ENCODE measurements around the gene FAT2.

FAT2 gene

DNA sequence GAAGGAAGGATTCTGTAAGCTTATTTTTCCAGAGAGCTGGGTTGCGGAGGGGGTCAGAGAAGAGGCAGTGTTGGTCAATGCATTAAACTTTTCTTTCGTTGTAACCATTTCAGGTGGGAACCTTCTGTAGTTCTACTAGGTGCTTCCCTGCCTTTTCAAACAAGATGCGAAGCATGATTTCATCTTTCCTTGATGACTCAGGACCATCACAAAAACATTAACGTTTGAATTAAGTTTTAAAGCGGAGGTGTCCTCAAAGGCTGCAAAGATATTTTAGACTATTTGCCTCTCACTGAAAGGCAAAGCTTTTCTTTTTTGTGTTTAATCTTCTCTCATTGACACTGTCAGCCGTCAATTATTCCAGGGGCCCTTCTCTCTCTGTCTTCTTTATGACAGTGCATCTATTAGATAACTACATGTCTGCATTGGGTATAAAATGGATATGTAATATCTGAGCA, 26.3 kb upstream of the FAT2 start:
- TF ChIP-seq GABPA (IDR thresholded peaks at IDR 0.05; ENCODE audit: low read depth) = no peak
- no peak for TF ChIP-seq POLR2AphosphoS5 (IDR thresholded peaks at IDR 0.05; ENCODE audit: low read depth)
- TF ChIP-seq, protein P1, sequence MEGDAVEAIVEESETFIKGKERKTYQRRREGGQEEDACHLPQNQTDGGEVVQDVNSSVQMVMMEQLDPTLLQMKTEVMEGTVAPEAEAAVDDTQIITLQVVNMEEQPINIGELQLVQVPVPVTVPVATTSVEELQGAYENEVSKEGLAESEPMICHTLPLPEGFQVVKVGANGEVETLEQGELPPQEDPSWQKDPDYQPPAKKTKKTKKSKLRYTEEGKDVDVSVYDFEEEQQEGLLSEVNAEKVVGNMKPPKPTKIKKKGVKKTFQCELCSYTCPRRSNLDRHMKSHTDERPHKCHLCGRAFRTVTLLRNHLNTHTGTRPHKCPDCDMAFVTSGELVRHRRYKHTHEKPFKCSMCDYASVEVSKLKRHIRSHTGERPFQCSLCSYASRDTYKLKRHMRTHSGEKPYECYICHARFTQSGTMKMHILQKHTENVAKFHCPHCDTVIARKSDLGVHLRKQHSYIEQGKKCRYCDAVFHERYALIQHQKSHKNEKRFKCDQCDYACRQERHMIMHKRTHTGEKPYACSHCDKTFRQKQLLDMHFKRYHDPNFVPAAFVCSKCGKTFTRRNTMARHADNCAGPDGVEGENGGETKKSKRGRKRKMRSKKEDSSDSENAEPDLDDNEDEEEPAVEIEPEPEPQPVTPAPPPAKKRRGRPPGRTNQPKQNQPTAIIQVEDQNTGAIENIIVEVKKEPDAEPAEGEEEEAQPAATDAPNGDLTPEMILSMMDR (IDR thresholded peaks at IDR 0.05; ENCODE audit: insufficient read depth, low read length) = no peak
- no peak overlapping the region for H3K4me3 ChIP-seq (replicated peaks; ENCODE audit: insufficient read depth, low read length)
- no peak for DNase-seq (ENCODE audit: low read depth in 1 of 2, low spot score in 1 of 2)
- no peak overlapping the region for H3K27ac ChIP-seq (replicated peaks)
- no peaks in the 10 kb centered on the region for H3K27me3 ChIP-seq (ENCODE audit: insufficient read depth, poor library complexity, severe bottlenecking)

DNA sequence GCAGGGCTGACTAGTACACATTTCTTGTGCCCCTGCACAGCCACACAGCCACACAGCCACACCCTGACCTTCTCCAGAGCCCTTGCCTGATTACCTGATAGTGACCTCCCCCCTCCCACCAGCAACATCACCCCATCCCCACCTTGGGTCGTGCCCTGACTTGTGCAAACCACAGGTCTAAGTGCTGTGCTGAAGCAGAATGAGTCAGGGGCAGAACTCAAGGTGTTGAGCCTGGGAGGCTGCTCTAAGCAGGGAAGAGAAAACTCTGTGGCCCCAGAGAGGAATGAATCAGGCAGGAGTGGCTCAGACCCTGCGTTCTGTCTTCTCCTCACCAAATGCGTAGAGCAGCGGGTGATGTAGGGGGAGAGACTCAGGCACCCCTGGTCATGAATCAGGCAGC, 24.3 kb upstream of the FAT2 start:
- TF ChIP-seq, protein P2, sequence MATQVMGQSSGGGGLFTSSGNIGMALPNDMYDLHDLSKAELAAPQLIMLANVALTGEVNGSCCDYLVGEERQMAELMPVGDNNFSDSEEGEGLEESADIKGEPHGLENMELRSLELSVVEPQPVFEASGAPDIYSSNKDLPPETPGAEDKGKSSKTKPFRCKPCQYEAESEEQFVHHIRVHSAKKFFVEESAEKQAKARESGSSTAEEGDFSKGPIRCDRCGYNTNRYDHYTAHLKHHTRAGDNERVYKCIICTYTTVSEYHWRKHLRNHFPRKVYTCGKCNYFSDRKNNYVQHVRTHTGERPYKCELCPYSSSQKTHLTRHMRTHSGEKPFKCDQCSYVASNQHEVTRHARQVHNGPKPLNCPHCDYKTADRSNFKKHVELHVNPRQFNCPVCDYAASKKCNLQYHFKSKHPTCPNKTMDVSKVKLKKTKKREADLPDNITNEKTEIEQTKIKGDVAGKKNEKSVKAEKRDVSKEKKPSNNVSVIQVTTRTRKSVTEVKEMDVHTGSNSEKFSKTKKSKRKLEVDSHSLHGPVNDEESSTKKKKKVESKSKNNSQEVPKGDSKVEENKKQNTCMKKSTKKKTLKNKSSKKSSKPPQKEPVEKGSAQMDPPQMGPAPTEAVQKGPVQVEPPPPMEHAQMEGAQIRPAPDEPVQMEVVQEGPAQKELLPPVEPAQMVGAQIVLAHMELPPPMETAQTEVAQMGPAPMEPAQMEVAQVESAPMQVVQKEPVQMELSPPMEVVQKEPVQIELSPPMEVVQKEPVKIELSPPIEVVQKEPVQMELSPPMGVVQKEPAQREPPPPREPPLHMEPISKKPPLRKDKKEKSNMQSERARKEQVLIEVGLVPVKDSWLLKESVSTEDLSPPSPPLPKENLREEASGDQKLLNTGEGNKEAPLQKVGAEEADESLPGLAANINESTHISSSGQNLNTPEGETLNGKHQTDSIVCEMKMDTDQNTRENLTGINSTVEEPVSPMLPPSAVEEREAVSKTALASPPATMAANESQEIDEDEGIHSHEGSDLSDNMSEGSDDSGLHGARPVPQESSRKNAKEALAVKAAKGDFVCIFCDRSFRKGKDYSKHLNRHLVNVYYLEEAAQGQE (IDR thresholded peaks at IDR 0.05; ENCODE audit: insufficient replicate concordance, low read depth) = no peak
- TF ChIP-seq, protein P1 (IDR thresholded peaks at IDR 0.05; ENCODE audit: insufficient read depth, low read length) = no peak
- TF ChIP-seq GABPA (IDR thresholded peaks at IDR 0.05; ENCODE audit: low read depth) (no peak), SPI1 (IDR thresholded peaks at IDR 0.05; ENCODE audit: borderline replicate concordance, low read depth) (no peak), POLR2AphosphoS5 (IDR thresholded peaks at IDR 0.05; ENCODE audit: low read depth) (no peak)
- Histone ChIP-seq H3K27ac (replicated peaks) (no peak overlapping the region), H3K4me3 (replicated peaks; ENCODE audit: insufficient read depth, low read length) (no peak overlapping the region), H3K27me3 (ENCODE audit: insufficient read depth, poor library complexity, severe bottlenecking) (no peaks in the 10 kb centered on the region)
- DNase-seq (ENCODE audit: low read depth in 1 of 2, low spot score in 1 of 2) = no peak

DNA sequence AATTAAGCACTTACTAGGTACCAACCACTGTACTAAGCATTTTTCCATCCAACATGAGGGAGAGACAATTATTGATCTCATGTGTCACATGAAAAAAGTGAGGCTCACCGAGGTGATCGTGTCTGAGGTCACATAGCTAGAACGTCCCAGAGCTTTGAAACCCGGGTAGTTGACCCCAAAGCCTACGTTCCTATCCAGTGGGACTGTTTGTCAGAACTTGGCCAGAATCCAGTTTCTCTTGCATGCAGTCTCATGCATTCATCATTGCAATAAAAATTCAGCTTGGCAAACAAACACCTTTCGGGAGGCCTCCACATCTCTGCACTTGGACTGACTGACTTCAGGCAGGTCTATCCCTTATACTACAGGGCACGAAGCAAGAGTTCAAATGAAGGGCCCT, 23.4 kb upstream of the FAT2 start:
- Histone ChIP-seq H3K27ac (replicated peaks) (no peak overlapping the region), H3K4me3 (replicated peaks; ENCODE audit: insufficient read depth, low read length) (no peak overlapping the region), H3K27me3 (ENCODE audit: insufficient read depth, poor library complexity, severe bottlenecking) (no peaks in the 10 kb centered on the region)
- DNase-seq (ENCODE audit: low read depth in 1 of 2, low spot score in 1 of 2) = no peak
- TF ChIP-seq, protein P2 (IDR thresholded peaks at IDR 0.05; ENCODE audit: insufficient replicate concordance, low read depth) = no peak
- TF ChIP-seq, protein P1 (IDR thresholded peaks at IDR 0.05; ENCODE audit: insufficient read depth, low read length) = no peak
- TF ChIP-seq SPI1 (IDR thresholded peaks at IDR 0.05; ENCODE audit: borderline replicate concordance, low read depth) = no peak
- TF ChIP-seq POLR2AphosphoS5 (IDR thresholded peaks at IDR 0.05; ENCODE audit: low read depth) = no peak
- no peak for TF ChIP-seq GABPA (IDR thresholded peaks at IDR 0.05; ENCODE audit: low read depth)
